GM21381 (cell line): ENCODE measurements around the gene MKNK1.

Experiments
- ATAC-seq: cut with Tn5 transposase; IDR thresholded peaks from one replicate; pipeline ENCODE4 v1.9.1; 2021; ENCODE audit warnings: mild to moderate bottlenecking, moderate library complexity; ENCODE audit not compliant: unreplicated experiment

Gene MKNK1

DNA sequence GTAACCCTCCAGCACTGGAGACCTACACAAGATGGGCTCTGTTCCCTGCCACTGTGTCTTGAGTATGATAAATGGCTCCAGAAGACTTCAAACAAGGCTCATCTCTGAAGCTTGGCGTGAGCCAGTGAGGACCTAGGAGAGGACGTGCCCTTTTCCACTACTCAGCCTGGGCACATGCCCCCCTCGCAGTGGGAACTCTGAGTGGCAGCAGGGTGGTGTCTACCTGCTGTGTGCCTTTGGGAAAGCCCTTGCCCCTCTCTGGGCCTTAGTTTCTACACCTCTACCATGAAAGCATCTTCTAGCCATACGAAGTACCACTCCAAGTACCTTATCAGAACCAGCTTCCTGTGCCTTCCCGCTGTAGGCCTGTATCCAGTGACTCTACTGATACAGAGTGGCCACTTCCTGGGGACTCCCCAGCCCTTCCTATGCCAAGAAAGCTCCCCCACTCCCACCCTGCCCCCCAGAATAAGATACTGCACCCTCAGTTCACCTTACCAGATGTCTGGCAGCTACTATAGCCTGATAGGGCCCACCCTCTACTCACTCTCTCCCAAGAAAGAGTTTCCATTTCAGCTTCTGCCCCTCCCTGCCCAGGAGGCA lies 15.7 kb upstream of the MKNK1 start:
- ATAC-seq: no peak

DNA sequence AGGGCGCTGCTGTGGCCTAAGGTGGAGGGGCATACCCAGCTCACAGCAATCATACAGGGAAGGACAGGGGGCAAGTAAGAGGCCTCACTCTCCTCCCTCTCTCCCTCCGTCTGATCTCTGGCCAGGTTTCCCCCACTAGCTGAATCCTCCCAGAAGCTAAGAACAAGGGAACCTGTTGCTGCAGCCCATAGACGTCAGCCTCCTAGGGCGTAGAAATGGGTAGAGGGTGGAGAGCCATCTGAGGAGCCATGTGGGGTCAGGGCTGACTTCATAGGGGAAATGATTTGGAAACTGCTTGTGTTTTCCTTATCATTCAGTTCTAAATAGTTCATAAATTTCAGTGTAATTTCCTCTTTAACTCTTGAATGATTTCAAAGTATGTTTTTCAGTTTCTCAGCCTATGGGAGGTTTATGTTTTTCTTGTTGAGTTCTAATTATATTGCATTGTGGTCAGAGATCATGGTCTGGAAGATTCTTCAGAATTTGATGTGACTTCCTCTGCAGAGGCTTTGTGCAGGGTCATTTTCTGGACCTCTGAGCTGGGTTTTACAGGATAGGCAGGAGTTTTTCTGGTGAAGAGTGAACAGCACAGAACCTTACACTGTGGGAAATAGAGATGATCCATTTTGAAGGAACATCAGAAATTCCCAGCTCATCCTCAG lies 14.8 kb upstream of the MKNK1 start:
- no peak for ATAC-seq

DNA sequence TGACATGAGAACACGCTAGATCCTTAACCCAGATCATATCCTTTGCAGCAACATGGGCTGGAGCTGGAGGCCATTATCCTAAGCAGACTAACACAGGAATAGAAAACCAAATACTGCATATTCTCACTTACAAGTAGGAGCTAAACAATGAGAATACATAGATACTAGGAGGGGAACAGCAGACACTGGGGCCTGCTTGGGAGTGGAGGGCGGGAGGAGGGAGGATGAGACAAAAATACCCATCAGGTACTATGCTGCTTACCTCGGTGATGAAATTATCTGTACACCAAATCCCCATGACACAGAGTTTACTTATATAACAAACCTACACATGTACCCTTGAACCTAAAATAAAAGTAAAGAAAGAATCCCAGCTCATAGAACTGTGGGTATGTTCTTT lies 13.8 kb upstream of the MKNK1 start:
- ATAC-seq: no peak

DNA sequence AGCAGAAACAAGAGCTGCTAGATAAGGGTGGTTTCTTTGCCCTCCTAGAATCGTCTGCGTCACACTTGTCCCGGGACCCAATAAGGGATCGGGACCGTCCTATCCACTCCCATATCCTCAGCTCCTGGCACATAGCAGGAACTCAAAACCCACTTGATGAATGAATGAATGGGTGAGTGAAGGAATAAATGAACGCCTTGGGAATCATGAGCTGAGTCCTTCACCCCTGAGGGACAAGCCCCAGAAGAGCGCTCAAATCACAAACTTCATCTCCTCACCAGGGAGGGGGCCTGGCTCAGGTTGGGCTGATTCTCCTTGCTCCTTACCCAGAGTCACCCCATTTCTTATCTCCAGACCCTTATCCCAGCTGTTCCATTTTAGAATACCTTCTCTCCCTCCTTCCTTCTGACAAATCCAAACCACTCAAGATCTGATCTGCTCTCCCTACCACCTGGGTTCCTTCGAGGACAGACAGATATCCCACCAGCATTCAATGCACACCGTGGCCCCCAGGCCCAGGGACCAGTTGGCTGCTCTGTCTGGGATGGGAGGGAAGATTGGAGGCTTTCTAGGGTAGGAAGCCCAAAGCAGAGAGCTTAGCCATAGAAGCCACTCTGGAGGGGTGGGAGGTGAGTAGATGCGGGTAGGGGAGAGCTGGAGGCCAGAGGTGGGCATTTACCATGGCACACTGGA lies 13.2 kb upstream of the MKNK1 start:
- no peak for ATAC-seq

DNA sequence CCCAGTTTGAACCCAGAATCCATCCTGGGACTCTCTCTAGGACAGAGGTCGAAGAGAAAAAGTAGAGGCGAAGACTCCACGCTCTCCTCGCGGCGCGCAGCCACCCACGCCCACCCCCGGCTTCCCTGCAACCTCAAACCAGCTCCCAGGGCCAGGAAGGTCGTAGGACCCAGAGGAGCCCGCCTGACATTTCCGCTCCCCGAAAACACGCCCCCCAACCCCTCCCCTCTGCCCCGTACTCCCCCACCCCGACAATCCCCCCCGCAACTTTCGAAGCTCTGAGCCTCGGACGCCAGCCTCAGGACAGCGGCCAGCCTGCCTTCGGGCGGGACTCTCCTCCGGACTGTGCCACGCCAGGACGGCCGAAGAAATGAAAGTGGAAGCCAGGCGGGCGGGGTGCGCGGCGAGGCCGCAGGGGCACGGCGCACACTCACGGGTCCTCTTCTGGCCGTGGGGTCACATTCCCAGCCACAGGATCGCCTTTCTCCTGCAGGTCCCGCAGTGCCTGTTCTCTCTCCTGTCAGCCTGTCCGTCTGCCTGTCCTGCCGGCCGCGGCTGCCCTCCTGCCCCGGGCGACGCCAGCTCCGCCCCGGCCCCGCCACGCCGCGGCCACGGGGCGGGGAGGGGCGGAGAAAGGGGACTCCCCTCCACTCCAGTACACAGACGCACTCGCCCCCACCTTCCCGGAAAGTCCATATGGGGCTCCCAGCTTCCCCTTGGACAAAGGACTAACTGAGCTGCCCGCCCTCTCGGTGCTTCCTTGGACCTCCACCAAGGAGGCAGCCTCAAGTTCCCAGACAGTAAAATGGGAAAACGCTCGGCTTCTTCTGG lies 12.4 kb upstream of the MKNK1 start, which contains the start of gene MOB3C:
Gene MOB3C, minus strand, starts transcription at position 535 of the 831 bp plus-strand sequence. CDS start 3,490 bp downstream, outside the sequence.
- peak; percentile 64 for ATAC-seq

DNA sequence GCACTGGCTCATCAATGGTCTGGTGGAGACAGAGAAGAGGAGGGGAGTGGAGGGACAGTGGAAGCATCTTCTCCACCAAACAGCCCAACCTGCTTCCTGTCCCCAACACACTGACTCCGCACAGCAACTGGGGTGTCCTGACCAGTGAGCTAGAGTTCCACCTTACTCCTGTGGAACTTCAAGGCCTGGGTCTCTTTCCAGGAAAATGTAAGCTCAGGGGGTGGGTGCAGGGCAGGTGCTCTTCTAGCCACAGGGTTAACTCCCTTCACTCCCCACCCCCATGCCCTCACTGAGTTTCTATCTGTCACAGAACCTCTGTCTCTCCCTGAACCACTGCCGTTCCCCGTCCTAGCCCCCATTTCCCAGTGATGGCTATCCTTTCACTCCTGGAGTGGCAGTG lies 11.7 kb upstream of the MKNK1 start:
- no peak for ATAC-seq

DNA sequence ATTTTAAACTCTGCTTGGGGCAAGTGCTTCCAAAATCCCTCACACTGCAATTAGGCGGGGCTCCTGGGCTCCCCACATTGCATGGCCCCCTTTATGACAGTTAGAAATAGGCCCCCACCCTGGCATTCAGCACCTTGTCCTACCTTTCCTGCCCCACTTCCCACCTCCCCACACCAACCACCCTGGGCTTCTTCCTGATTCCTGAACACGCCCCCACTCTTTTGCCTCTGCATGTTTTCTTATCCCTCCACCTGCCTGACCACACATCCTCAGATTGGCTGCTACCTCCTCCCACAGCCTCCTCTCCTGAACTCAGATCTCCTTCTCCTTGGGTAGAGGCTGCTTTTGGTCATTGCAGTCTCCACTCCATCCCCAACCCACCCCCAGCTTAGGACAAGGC lies 11.0 kb upstream of the MKNK1 start:
- ATAC-seq: no peak

DNA sequence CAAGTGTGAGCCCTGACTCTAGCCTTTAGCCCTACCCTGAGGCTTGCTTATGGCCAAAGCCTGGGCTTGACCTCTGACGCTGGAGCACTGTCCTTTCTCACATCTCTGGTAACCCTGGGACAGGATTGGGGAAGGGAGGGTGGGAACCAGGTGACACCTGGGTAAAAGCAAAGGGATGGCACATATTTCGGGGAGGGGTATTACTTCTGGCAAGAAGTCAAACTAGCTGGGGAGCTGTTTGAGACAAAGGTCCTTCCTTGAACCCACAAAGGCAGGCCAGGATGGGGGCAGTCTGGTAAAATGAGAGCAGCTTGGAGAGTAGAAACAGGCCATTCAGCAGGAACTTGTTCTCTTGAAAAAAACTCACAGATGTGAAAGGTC lies 10.5 kb upstream of the MKNK1 start:
- no peak for ATAC-seq

DNA sequence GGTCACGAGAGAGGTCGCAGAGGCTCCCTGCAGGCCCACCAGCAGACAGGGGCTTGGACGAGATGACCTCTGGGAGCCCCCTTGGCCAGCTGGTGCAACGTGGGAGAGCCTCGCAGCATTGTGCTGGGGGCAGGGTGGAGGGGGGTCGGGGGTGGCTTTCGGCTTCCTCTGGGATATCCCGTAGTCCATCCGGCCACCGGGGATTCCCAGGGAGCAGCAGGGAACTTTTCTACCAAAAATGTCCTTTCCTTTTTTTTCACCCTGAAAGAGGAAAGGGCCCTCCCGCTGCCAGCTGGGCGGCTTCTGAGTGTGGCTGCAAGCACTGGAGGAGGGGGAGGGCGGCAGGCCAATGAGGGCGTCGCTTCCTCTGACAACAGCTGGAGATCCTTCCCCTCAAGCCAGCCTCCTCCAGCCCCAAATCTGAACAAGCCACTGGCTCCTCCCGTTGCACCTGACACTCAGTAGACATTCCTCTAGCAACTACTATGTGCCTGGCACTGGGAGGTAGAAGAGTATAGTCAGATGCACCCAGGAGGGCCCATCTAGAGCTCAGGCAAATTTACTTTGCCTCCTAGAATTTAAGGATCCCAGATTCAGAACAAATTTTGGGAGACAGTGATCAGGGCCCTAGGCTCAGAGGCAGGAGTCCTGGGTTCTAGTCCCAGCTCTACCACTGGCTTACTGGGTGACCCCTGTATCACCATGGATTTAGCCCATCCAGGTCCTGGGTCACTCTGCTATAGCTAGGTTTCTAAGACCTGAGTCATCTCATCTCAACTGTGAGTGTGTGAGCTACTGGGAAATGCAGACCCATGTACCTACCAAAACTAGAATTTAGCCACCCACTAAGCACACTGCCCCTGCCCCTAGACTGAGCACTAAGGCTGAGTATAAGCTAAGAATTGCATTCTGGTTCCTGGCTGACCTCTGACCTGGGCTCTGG lies 9.9 kb upstream of the MKNK1 start:
- ATAC-seq: peak; percentile 48

DNA sequence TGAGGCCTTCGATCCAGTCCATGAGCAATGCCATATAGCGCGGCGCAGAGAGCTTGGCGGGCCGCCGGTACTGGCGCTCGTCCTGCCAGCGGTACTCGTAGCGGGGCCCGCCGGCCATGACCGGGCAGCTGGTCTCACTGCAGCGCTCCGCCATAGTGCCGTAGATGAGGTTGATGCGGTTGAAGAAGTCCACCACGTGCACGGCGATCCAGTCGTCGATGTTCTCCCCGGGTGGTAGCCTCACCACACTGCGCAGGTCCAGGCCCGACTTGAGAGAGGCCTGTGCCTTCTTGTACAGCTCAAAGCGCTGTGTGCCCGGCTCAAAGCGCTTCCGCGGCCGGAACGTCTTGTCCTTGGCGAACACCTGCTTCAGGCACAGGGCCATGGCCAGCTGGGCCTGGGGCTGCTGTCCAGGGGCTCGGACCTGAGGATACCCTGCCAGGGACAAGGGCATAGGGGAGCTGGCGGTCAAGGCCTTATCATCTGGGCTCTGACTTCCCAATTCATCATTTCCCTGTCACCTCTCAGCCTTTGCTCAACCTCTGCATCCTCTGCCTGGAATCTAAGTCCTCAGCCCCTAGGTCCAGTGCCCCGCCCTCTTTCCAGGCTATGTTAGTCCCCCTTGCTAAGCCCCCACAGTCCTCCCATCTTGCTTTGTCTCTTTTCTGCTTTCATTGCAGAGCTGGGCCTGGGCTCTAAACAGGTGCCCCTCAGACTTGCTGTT lies 9.0 kb upstream of the MKNK1 start:
- no peak for ATAC-seq

DNA sequence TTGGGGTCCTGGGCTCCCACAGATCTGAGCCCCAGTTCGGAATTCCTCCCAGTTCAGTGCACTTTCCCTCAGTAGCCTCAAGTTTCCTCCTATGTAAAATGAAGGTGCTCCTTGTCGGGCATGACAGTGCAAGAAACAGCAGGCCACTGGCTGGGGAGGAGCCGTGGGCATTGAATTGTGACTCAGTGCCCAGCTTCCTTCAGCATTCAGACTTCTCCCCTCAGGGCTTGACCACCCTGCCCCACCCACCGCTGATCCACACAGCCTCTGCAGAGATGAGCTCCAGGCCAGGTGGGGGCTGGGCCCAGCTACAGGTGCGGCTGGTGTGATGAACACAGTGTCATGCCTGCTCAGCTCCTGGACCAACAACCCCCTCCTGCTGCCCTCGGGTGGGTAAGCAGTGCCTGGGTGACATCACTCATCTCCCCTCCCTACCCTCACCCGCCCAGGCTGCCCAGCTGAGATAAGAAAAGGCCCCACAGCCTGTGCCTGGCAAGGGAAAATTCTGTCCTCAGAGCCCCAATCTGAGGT lies 7.7 kb upstream of the MKNK1 start:
- no peak for ATAC-seq

DNA sequence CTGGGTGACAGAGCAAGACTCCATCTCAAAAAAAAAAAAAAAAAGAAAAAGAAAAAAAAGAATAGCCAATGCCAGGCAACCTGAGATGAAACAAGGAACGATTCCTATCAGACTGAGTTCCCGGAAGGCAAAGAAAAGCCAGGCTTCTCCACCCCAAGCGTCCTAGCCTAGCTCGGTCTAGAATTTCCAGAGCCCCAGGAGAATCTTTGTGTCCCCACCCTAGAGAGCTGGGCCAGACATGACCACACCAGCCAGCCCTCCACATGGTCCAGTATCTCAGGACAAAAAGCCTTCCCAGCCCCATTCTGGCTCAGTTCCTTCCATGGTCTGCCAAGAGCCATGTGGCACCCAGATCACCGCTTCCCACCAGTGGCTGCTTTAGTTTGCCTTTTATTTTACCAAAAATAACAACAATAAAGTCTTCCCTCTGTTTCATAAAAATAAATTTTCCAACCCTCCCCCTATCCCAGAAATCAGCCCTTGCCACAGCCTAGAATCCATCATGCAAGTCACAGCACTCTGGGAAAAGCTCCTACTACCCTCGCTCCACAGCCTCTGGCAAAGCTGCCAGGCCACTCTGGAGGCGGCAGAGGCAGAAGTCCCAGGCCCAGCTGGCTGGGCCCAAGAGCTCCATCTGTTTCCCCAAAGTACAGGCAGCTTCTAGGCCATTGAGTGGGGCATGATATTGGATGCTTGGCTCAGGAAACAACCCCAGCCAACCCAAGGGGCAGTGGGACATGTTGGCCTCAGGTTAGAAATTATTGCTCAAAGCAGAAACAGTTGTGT lies 3.5 kb upstream of the MKNK1 start:
- no peak for ATAC-seq

DNA sequence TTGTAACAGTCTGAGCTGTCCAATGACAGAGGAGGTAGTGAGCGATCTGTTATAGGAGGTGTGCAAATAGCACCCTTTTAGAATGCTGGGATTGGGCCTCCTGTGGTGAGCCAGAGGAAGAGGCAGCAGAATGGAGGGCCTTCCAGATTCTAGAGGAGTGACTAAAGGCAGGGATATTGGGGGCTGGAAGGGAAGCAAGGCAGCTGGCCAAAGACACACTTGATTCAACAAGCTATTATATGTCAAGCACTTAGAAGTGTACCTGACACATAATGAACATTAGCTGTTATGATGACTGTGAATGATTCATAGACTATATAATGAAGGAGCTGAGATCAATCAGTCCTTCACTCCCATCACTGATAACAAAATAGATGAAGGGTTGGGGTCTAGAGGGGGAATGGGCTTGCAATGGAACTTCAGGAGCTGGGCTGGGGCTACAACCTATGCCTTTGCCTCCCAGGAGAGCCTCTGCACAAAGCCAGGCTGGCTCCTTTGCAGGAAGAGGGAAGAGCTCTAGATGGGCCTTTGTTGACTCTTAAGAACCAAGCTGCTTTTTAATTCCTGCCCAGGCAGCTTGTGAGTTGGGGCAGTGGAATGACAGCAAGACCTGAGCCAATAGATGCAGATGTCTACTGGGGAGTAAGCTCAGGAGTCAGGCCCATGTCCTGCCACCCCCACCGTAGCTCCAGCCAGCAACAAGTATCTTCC lies 2.3 kb upstream of the MKNK1 start:
- ATAC-seq: no peak

DNA sequence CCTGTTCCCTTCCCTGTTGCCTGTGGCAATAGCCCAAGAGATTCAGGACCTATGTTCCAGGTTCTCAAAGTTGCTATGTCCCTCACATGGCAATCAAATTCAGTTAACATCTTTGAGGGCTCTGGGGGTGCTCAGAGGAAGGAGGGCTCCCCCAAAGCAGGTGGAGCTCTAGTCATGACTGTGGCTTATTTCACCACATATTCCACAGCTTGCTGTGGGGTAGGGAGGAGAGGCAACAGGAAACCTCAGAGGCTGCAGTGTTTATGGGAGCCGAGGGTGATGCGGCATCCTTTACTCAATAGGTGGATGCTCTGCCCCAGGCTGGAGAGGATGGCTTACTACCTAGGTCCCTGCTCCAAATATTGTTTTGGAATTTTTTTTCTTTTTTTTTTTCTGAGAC lies 1.2 kb upstream of the MKNK1 start:
- no peak for ATAC-seq

DNA sequence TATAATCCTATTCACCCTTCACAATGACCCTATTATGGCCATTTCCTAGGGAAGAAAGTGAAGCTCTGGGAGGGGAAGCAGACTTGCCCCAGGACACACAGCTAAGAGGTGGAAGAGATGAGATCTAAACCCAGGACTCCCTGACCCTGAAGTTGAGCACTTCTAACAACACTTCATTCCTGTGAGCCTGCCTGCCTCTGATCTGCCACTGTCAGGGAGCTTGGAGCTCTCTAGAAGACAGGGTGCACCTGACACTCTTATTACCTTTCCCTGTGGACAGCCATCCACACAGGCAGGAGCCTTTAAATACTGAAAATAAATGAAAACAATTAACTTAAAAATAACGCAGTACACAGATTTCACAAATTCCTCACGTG lies 599 bp downstream of the MKNK1 start:
- no peak for ATAC-seq

DNA sequence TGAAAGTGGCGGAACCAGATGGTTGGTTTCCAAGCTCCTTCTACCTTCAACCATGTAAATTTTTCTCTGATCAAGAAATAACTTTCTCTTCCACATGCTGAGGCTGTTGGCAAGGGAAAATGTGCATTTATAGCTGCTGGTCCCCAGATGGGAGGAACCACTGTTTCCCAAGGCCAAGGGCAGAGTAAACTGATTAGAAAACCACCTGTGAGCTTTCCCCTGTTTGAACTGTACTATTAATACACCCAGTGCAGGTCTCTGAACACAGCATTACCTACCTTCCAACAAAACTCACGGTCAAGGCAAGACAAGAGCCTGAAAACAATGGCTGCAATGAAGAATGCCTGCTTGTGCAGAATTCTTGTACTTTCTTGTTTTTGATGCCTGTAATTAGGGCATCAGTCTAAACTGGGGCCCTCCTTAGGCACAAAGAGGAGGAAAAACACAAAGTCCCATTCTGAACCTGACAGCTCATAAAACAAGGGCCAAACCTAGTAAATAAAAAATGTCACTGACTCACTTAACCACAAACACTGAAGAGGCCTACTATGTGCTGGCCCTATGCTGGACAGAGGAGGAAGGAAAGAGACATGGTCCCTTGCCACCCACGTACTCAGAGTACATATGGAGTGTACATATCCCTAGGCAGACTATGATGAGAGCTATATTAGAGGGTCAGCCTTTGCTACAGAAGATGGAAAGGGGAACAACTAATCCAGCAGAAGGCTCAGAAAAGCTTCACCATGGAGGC lies 2.6 kb downstream of the MKNK1 start:
- no peak for ATAC-seq
